ENCODE results near the gene PDE6H. TPM values are rescaled to one million over a fixed set of nuclear protein-coding genes. Genes with fewer than 3 reads are reported as not detected.

The PDE6H gene
- under 1 TPM in 1 of 3 donors, not detected in 2; 0.55 TPM for total RNA-seq
- long read RNA-seq, donor 1 = 0 reads
- long read RNA-seq, donor 2 = 0 reads

DNA sequence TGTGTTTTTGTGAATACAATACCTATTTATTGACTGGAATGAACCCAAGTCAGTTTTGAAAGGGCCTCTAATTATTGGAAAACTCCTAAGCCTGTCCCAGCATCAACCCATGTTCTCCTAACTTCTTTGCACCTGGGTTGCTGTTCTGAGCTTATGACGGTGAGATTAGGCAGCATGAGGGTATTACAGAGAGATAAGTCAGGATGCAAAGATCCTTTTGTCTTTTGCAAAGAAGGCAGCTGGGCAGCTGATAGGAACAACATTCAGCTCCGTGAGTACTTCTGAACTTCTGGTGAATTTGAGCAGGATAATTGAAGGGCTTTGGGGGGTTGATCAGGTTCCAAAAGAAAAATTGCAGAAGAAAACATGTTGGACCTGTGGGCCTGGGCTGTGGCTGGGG is at the start of gene PDE6H:
PDE6H (plus strand) TSS at position 227 of the 400 bp plus-strand sequence. CDS start 4,971 bp downstream, outside the sequence.
- Histone ChIP-seq H3K9me3 (no peaks in the 10 kb centered on the region), H3K4me1 (ENCODE audit: low read depth) (no peaks in the 10 kb centered on the region), H3K4me3 (no peak within 1 kb of the TSS), H3K36me3 (ENCODE audit: low read depth) (no peaks in the 10 kb centered on the region)
- ATAC-seq = no peak
- no peak for DNase-seq
- intact Hi-C loops (cut with DNase I, micrococcal nuclease) = no loop called here
- TF ChIP-seq, protein P1, sequence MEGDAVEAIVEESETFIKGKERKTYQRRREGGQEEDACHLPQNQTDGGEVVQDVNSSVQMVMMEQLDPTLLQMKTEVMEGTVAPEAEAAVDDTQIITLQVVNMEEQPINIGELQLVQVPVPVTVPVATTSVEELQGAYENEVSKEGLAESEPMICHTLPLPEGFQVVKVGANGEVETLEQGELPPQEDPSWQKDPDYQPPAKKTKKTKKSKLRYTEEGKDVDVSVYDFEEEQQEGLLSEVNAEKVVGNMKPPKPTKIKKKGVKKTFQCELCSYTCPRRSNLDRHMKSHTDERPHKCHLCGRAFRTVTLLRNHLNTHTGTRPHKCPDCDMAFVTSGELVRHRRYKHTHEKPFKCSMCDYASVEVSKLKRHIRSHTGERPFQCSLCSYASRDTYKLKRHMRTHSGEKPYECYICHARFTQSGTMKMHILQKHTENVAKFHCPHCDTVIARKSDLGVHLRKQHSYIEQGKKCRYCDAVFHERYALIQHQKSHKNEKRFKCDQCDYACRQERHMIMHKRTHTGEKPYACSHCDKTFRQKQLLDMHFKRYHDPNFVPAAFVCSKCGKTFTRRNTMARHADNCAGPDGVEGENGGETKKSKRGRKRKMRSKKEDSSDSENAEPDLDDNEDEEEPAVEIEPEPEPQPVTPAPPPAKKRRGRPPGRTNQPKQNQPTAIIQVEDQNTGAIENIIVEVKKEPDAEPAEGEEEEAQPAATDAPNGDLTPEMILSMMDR (IDR thresholded peaks at IDR 0.05) = no peak

DNA sequence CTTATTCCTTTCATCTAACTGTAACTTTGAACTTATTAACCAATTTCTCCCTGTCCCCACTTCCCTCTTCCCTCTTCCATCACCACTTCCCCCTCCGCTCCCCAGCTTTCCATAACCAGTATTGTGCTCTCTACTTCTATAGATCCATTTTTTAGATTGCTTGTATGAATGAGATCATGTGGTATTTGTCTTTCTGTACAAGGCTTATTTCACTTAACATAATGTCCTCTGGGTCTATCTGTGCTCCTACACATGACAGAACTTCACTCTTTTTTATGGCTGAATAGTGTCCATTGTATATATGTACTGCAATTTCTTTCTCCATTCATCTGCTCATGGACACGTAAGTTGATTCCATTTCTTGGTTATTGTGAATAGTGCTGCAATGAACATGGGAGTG is 48.9 kb upstream of the PDE6H start:
- Histone ChIP-seq H3K36me3 (ENCODE audit: low read depth) (no peaks in the 10 kb centered on the region), H3K4me1 (ENCODE audit: low read depth) (no peaks in the 10 kb centered on the region), H3K4me3 (no peak overlapping the region), H3K9me3 (no peaks in the 10 kb centered on the region)
- no peak for DNase-seq
- intact Hi-C loops (cut with DNase I, micrococcal nuclease) = no loop called here
- ATAC-seq = no peak
- TF ChIP-seq, protein P1 (IDR thresholded peaks at IDR 0.05) = no peak

DNA sequence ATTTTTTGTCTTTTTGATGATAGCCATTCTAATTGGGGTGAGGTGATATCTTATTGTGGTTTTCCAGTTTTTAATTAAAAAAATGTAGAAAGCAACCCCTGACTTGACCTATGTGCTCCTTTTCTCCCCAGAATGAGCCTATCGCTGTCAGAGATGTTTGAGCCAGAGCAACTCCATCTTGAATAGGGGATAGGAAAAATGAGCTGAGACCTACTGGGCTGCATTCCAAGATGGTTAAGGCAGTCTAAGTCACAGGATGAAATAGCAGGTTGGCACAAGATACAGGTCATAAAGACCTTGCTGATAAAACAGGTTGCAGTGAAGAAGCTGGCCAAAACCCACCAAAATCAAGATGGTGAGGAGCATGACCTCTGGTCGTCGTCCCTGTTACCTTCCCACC is 48.3 kb upstream of the PDE6H start:
- Histone ChIP-seq H3K4me3 (no peak overlapping the region), H3K4me1 (ENCODE audit: low read depth) (no peaks in the 10 kb centered on the region), H3K36me3 (ENCODE audit: low read depth) (no peaks in the 10 kb centered on the region), H3K9me3 (no peaks in the 10 kb centered on the region)
- intact Hi-C loops (cut with DNase I, micrococcal nuclease) = no loop called here
- ATAC-seq (no peak), DNase-seq (no peak)
- TF ChIP-seq, protein P1 (IDR thresholded peaks at IDR 0.05) = no peak

DNA sequence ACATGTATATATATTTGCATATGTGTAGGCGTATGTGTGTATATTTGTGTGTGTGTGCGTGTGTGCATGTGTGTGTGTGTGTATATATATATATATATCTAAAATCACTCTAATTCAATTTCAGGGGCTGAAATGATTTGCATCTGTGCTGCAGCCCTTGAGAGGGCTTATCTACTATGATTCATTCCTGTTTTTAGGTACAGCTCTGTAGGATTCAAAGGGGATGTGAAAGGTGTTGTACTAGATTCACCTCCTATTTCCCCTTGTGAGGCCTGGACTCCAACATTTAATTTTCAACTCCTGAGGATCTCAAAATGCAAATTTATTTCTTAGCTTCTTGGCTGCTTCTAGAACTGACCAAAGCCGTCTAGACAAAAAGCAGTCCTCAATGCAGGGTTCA is 45.6 kb upstream of the PDE6H start:
- no peaks in the 10 kb centered on the region for H3K4me1 ChIP-seq (ENCODE audit: low read depth)
- TF ChIP-seq, protein P1 (IDR thresholded peaks at IDR 0.05) = no peak
- no peak for ATAC-seq
- no peaks in the 10 kb centered on the region for H3K36me3 ChIP-seq (ENCODE audit: low read depth)
- H3K4me3 ChIP-seq = no peak overlapping the region
- no peaks in the 10 kb centered on the region for H3K9me3 ChIP-seq
- intact Hi-C loops (cut with DNase I, micrococcal nuclease) = no loop called here
- no peak for DNase-seq

DNA sequence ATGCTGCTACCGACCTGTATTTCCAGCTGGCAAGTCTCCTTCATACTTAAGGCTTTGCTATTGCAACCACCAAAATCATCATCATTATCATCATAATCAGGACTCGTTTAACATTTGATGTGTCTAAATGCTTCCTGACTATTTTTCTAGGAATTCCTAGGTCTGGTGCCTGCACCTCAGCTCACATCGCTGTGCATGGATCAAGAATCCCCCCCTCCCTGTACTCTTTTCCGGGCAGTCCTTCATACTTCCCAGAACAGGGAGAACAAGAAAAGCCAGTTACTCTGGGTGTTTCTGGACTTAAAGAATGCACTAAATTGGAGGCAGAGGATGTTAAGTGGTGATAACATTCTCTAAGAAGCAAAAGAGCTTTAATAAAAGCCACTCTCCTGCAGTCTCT is 43.9 kb upstream of the PDE6H start:
- TF ChIP-seq, protein P1 (IDR thresholded peaks at IDR 0.05) = no peak
- Histone ChIP-seq H3K36me3 (ENCODE audit: low read depth) (no peaks in the 10 kb centered on the region), H3K4me1 (ENCODE audit: low read depth) (no peaks in the 10 kb centered on the region), H3K9me3 (no peaks in the 10 kb centered on the region), H3K4me3 (no peak overlapping the region)
- ATAC-seq (peak; percentile 78), DNase-seq (peak in 1 of 3 donors; percentile 54)
- intact Hi-C loops (cut with DNase I, micrococcal nuclease) = no loop called here

DNA sequence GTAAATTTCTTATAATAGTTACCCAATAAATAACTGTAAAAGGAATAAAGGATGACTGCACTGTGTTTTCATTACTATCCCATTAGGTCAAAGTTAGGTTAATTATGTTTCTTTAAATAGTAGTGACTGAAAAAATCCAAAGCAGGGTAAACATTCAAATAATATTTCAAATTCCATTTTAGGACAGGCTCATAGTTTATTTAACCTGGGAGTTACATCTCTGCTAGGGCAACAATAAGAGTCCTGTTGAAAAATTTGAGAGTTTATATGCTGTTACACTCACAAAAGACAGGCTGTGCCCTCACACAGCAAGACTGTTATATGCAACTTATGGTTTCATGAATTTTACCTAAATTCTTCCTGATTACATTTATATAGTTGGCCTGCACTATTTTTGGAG is 42.5 kb upstream of the PDE6H start:
- intact Hi-C loops (cut with DNase I, micrococcal nuclease) = no loop called here
- DNase-seq (no peak), ATAC-seq (no peak)
- Histone ChIP-seq H3K4me1 (ENCODE audit: low read depth) (peaks cover 7% of the 10 kb centered on the region), H3K36me3 (ENCODE audit: low read depth) (no peaks in the 10 kb centered on the region), H3K9me3 (no peaks in the 10 kb centered on the region), H3K4me3 (no peak overlapping the region)
- TF ChIP-seq, protein P1 (IDR thresholded peaks at IDR 0.05) = no peak
